Stimulated activated CD4-positive, alpha-beta T cell treated with anti-CD3 and anti-CD28 coated beads, Interleukin-4, amount 100 ng/mL, for 24 hours (primary cell): Measurements from ENCODE around the gene CCT8.

Experiments
- DNase-seq: peaks from one replicate; pipeline ENCODE4 v3.0.0-alpha.2; 2020

Gene CCT8

DNA sequence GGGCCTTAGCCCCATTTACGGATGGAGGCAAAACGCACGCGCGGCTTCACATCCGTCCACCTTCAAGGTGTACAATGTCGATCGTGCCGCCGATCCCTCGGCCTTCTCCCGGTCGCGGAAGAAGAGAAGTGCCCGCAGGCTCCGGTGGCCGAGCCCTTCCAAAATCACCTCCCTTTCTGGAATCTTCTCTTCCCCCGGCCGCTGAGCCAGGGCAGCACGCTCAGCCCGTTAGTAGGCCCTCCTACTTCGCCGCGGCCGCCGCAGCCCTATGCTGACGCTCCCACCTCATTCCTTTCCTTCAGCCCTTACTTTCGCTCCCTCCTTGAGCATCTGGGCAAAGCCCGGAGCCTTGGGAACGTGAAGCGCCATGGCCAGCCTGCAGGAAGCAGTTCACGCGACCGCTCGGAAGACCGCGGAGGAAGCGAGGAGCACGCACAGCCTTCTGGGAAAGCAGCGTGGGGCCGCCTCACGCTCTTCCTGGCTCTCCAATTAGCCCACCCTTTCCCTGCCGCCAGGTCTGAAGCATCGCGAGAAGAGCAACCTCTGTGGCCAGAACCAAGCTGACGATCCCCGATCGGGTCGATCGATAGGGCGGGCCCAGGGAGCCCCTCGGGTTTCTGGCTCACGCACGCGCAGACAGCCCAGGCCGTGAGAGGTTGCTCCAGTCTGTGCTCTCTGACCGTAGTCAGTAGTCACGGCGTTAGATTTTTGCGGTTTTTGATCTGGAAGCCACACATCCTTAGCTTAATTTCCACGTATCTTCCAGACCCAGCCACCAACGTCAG, at the start of gene CCT8:
CCT8 (minus strand) TSS at position 427 of the 785 bp plus-strand sequence; CDS start at position 369, 58 bp downstream.
- peak; percentile 99 for DNase-seq

DNA sequence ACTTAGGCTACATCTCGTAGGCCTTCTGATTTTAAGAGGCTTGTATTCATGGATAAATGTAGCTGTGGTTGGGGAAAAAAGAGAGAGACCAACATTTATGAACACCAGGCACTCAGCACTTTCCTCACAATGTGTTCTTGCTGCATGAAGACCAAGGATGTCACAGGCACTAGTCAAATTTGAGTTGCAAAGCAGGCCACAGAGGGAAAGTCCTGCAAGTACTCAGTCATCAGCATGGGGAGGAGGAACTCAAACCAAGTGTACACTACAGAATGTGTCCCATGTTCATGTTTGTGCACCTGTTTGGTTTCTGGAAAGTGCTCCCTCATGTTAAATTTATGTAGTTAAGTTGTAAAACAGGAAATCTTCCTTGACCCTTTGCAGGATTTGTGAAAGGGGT, 48.3 kb upstream of the CCT8 start:
- no peak for DNase-seq

DNA sequence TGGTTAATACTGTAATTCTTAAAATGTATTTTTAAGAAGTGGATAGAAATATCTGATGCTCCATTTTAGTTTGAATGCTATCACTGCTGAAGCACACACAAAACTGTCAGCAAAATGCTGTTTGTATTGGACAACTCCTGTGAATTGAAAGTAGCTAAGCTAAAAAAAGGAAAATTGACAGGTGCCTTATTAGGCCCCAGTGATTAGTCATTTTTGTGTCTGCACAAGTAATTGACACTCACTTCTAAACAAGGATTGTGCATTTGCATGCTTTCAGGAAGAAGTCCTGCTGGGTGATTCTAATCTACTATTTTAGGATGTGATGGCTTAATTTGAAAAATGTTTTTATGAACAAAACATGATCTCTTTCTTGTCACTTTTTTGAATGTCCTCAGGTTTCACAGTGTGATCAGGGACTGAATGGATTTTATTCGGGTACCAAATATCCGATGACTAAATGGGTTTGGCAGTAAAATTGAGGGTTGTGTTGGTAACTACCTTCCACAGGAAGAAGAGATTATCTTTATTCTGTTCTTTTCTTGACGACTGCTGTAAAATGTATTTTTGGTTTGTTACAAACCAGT, 44.0 kb upstream of the CCT8 start:
- DNase-seq, result no peak

GRCh38 chr21:29115899-29116298, 42.5 kb upstream of the CCT8 start:
- DNase-seq, result no peak

- no peak for DNase-seq
Observed at GRCh38 chr21:29114765-29115500, 41.5 kb upstream of the CCT8 start.

GRCh38 chr21:29105218-29105617, 31.8 kb upstream of the CCT8 start:
- DNase-seq, result no peak

GRCh38 chr21:29104239-29104708, 30.8 kb upstream of the CCT8 start:
- no peak for DNase-seq

DNA sequence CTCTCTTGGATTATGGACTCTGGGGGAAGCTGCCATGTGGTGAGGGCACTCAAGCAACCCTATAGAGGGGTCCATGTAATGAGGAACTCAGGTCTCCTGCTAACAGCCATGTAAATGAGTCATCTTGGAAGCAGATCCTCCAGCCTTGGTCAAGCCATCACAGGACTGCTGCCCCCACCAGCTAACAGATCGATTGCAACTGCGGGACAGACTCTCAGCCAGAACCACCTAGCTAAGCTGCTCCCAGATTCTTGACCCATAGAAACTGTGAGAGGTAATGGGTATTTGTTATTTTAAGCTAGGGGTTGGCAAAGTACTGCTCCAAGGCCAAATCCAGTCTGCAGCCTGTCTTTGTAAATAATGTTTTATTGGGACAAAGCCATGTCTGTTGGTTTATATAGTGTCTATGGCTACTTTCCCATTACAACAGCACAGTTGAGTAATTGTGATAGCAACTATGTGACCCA, 29.4 kb upstream of the CCT8 start:
- DNase-seq, result no peak

GRCh38 chr21:29098156-29098555, 24.7 kb upstream of the CCT8 start:
- DNase-seq, result no peak

- DNase-seq, result no peak
Observed at GRCh38 chr21:29096218-29097015, 23.0 kb upstream of the CCT8 start.

GRCh38 chr21:29092102-29092959, 18.9 kb upstream of the CCT8 start:
- no peak for DNase-seq

DNA sequence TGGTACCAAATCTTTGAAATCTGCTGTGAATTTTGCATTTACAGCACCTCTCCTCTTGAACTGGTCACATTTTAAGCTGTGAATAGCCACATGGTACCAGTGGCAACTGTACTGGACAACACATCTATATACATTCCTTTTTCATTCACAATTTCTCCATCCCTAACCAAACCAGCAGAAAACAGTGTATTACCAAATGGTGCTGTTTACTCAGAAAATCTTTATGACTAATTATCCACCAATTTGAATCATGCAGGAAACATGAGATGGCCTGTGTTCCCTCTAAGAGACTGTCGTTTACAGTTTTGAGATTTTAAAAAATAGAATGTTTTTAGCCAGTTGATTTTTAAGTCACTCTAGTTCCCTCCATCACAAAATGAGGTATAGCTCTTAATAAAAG, 17.6 kb upstream of the CCT8 start:
- DNase-seq, result no peak

GRCh38 chr21:29085106-29085752, 11.8 kb upstream of the CCT8 start:
- no peak for DNase-seq

DNA sequence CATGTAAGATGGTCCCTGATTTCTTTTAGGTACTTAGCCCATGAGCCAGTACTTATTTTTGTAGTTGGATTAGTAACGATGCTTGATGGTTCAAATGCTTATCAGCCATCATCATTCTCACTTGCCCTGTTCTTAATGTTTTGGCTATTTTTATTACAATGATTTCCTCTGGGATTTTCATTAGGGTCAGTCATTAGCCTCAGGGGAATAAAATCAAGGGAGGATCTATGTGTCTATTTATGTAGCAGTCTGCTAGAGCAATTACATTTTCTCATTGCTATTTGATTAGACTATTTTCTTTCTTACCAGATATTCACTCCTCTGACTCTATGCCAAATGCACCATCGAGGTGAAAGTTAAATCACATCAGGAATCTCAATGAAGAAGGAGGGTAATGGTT, 10.9 kb upstream of the CCT8 start:
- DNase-seq, result no peak

DNA sequence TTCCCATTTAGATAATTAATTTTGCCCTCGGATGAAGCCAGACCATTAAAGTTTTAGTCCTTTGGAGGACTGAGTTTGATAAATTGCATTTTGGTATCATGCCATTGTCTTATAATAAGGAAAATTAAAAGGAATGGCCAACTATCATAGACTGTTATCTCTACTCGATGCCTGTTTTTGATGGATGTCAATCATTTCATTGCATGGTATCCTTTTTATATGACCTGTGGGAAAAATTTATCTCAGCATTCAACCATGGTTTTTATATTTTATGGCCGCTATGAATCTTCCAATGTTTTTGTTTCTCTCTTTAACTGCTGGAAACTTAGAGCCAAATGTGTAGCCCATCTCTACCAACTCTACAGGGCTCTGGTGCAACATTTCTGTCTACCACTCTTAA, 9.9 kb upstream of the CCT8 start:
- no peak for DNase-seq

- no peak for DNase-seq
Observed at GRCh38 chr21:29082046-29082815, 8.8 kb upstream of the CCT8 start.

GRCh38 chr21:29080454-29080941, 7.0 kb upstream of the CCT8 start:
- DNase-seq, result no peak

GRCh38 chr21:29078869-29079767, 5.7 kb upstream of the CCT8 start:
- DNase-seq, result peak; percentile 39

DNA sequence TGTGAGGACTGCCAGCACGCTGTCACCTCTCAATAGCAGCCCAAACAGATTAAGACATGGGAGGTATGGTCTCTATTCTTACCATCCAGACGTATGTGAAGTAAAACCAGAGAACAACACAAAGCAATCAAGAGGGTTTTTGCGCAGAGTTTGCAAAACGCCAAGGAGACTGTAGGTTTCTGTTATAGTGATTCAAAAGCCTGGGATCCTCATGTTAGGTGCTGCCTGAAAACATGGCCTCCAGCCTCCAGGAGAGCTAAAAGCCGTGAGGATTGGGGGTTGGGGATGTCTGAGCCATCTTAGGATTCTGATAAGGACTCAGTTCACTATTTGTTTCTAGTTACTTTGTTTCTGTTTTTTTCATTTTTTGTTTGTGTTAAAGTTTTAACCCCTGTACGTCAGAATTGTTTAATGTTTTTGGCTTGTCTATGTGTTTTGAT, 4.2 kb upstream of the CCT8 start:
- peak; percentile 38 for DNase-seq
